ENCODE data around the gene NAGA. TPM values are rescaled to one million over a fixed set of nuclear protein-coding genes. Genes with fewer than 3 reads are reported as not detected.
A peak's percentile ranks its signal among the peaks of the same experiment; 100 is the strongest.
"Not testable (repeated sequence)": the region's sequence is repeated elsewhere in the genome, so short reads cannot be mapped to it uniquely, and the experiment has no call there.

NAGA gene
- total RNA-seq (ENCODE audit: low replicate concordance) = 14.8 and 39.5 TPM in 2 replicates

- DNase-seq (ENCODE audit: low read depth) = peak; percentile 92
- peak within 1 kb of the TSS; percentile 69 for H3K4me3 ChIP-seq (ENCODE audit: low read depth, low read length)
- no peak for TF ChIP-seq CTCF (IDR thresholded peaks at IDR 0.05; ENCODE audit: insufficient read depth, low read length)
Observed at GRCh38 chr22:42070517-42071422, at the start of gene NAGA. Gene NAGA (minus strand): TSS chr22:42070812. CDS start chr22:42070297, 515 bp downstream.

GRCh38 chr22:42116848-42117424 lies 46.3 kb upstream of the NAGA start:
- TF ChIP-seq CTCF (IDR thresholded peaks at IDR 0.05; ENCODE audit: insufficient read depth, low read length) = no peak
- no peak for DNase-seq (ENCODE audit: low read depth)
- no peak overlapping the region for H3K4me3 ChIP-seq (ENCODE audit: low read depth, low read length)

GRCh38 chr22:42115420-42115830 lies 44.8 kb upstream of the NAGA start:
- not testable (repeated sequence) for H3K4me3 ChIP-seq (ENCODE audit: low read depth, low read length); DNase-seq (ENCODE audit: low read depth)

GRCh38 chr22:42114721-42115120 lies 44.1 kb upstream of the NAGA start:
- no peak overlapping the region for H3K4me3 ChIP-seq (ENCODE audit: low read depth, low read length)
- TF ChIP-seq CTCF (IDR thresholded peaks at IDR 0.05; ENCODE audit: insufficient read depth, low read length) = peak; percentile 29
- peak; percentile 32 for DNase-seq (ENCODE audit: low read depth)

GRCh38 chr22:42112793-42113192 lies 42.2 kb upstream of the NAGA start:
- H3K4me3 ChIP-seq (ENCODE audit: low read depth, low read length); DNase-seq (ENCODE audit: low read depth): not testable (repeated sequence)

GRCh38 chr22:42111798-42112197 lies 41.2 kb upstream of the NAGA start:
- no peak for TF ChIP-seq CTCF (IDR thresholded peaks at IDR 0.05; ENCODE audit: insufficient read depth, low read length)
- no peak overlapping the region for H3K4me3 ChIP-seq (ENCODE audit: low read depth, low read length)
- no peak for DNase-seq (ENCODE audit: low read depth)

GRCh38 chr22:42108848-42109247 lies 38.2 kb upstream of the NAGA start:
- TF ChIP-seq CTCF (IDR thresholded peaks at IDR 0.05; ENCODE audit: insufficient read depth, low read length) = no peak
- no peak overlapping the region for H3K4me3 ChIP-seq (ENCODE audit: low read depth, low read length)
- no peak for DNase-seq (ENCODE audit: low read depth)

GRCh38 chr22:42104332-42104860 lies 33.8 kb upstream of the NAGA start:
- not testable (repeated sequence) for H3K4me3 ChIP-seq (ENCODE audit: low read depth, low read length)

More at GRCh38 chr22:42104332-42104860, 33.8 kb upstream of the NAGA start:
- not testable (repeated sequence) for DNase-seq (ENCODE audit: low read depth)
